SK-N-MC (cell line): ENCODE data around the gene EIF2D.

ENCODE experiments used
- DNase-seq: peaks from one replicate; pipeline ENCODE4 v3.0.0-alpha.2; 2011; ENCODE audit warnings: low read depth, low spot score
- H3K27ac ChIP-seq: fragments of 200-600 bp; sonication (generic); 2 replicates; pipeline ENCODE4 v1.5.1; 2016; ENCODE audit warnings: mixed run types
- H3K36me3 ChIP-seq: fragments of 200-600 bp; sonication (generic); 2 replicates; pipeline ENCODE4 v1.6.1; 2017; ENCODE audit warnings: antibody characterized with exemption, low read length, mixed read lengths; ENCODE audit not compliant: insufficient read depth
- H3K4me3 ChIP-seq: fragments of 200-600 bp; sonication (generic); 2 replicates; pipeline ENCODE4 v1.5.1; 2016
- H3K9ac ChIP-seq: fragments of 200-600 bp; sonication (generic); 2 replicates; pipeline ENCODE4 v1.8.0; 2017; ENCODE audit warnings: mixed run types, mixed read lengths; ENCODE audit not compliant: insufficient read length
- H3K9me3 ChIP-seq: fragments of 200-600 bp; sonication (generic); 2 replicates; pipeline ENCODE4 v1.6.1; 2017; ENCODE audit warnings: low read depth, mild to moderate bottlenecking, antibody characterized with exemption, low read length, moderate library complexity, mixed read lengths
- EZH2 ChIP-seq: fragments of 200-600 bp; sonication (generic); IDR thresholded peaks from one replicate; pipeline ENCODE4 v1.6.1; 2017; ENCODE audit warnings: antibody characterized with exemption
- FOXP2 ChIP-seq: optimal IDR thresholded peaks from 2 replicates; pipeline ENCODE3; 2011; ENCODE audit warnings: mild to moderate bottlenecking, moderate library complexity; ENCODE audit not compliant: insufficient read depth; ENCODE audit errors: extremely low read length, control extremely low read depth
- POLR2AphosphoS5 ChIP-seq: IDR thresholded peaks from 2 replicates; pipeline ENCODE4 v1.6.1; 2012; ENCODE audit warnings: mild to moderate bottlenecking, low read depth, low read length, borderline replicate concordance

EIF2D gene

GRCh38 chr1:206551986-206552326, 60.3 kb downstream of the EIF2D start:
- no peaks in the 10 kb centered on the region for H3K36me3 ChIP-seq
- H3K9me3 ChIP-seq, result no peaks in the 10 kb centered on the region
- H3K9ac ChIP-seq, result no peak overlapping the region
- no peak for TF ChIP-seq FOXP2
- TF ChIP-seq EZH2, result no peak
- H3K4me3 ChIP-seq, result no peak overlapping the region
- no peak for DNase-seq
- H3K27ac ChIP-seq, result no peak overlapping the region

GRCh38 chr1:206551296-206551985, 60.8 kb downstream of the EIF2D start:
- no peak overlapping the region for H3K4me3 ChIP-seq
- no peak for DNase-seq
- no peaks in the 10 kb centered on the region for H3K36me3 ChIP-seq
- TF ChIP-seq EZH2, result no peak
- no peak for TF ChIP-seq FOXP2
- TF ChIP-seq POLR2AphosphoS5, result no peak
- no peak overlapping the region for H3K27ac ChIP-seq
- no peaks in the 10 kb centered on the region for H3K9me3 ChIP-seq
- H3K9ac ChIP-seq, result no peak overlapping the region

GRCh38 chr1:206550446-206550845, 61.8 kb downstream of the EIF2D start:
- H3K4me3 ChIP-seq, result no peak overlapping the region
- TF ChIP-seq POLR2AphosphoS5, result no peak
- no peaks in the 10 kb centered on the region for H3K9me3 ChIP-seq
- H3K36me3 ChIP-seq, result no peaks in the 10 kb centered on the region
- no peak overlapping the region for H3K27ac ChIP-seq
- DNase-seq, result no peak
- H3K9ac ChIP-seq, result no peak overlapping the region

- H3K4me3 ChIP-seq, result no peak overlapping the region
- no peak for DNase-seq
- H3K36me3 ChIP-seq, result no peaks in the 10 kb centered on the region
- no peaks in the 10 kb centered on the region for H3K9me3 ChIP-seq
- TF ChIP-seq EZH2 (no peak), FOXP2 (no peak), POLR2AphosphoS5 (no peak)
- H3K9ac ChIP-seq, result no peak overlapping the region
- no peak overlapping the region for H3K27ac ChIP-seq
These were observed 65.2 kb downstream of the EIF2D start for GRCh38 chr1:206547104-206547503.

GRCh38 chr1:206545351-206545750, 66.9 kb downstream of the EIF2D start:
- Histone ChIP-seq H3K36me3 (no peaks in the 10 kb centered on the region), H3K4me3 (no peak overlapping the region), H3K27ac (no peak overlapping the region), H3K9me3 (no peaks in the 10 kb centered on the region), H3K9ac (no peak overlapping the region)
- TF ChIP-seq POLR2AphosphoS5 (no peak), EZH2 (no peak), FOXP2 (no peak)
- no peak for DNase-seq

- H3K27ac ChIP-seq, result no peak overlapping the region
- no peaks in the 10 kb centered on the region for H3K9me3 ChIP-seq
- no peak for DNase-seq
- no peak for TF ChIP-seq EZH2
- no peak for TF ChIP-seq POLR2AphosphoS5
- TF ChIP-seq FOXP2, result no peak
- H3K4me3 ChIP-seq, result no peak overlapping the region
- no peak overlapping the region for H3K9ac ChIP-seq
- no peaks in the 10 kb centered on the region for H3K36me3 ChIP-seq
These were observed 67.6 kb downstream of the EIF2D start for GRCh38 chr1:206544562-206545257.
